ENCODE measurements around the gene ZNF528.

- no peak for TF ChIP-seq NRF1 (IDR thresholded peaks at IDR 0.05; ENCODE audit: low read depth, low read length)
- no peak for TF ChIP-seq CTCF (IDR thresholded peaks at IDR 0.05)
- TF ChIP-seq EZH2phosphoT487 (IDR thresholded peaks at IDR 0.05; ENCODE audit: borderline replicate concordance, low read depth), result no peak
- no peak for TF ChIP-seq MAX (IDR thresholded peaks at IDR 0.05; ENCODE audit: low read depth)
Observed at GRCh38 chr19:52351512-52351911, 46.1 kb upstream of the ZNF528 start.
